Pancreas (tissue), 10 donors: ENCODE results near the gene PCK1. TPM values are rescaled to one million over a fixed set of nuclear protein-coding genes. Genes with fewer than 3 reads are reported as not detected.

ENCODE experiments used
- ATAC-seq, 4 donors: fragments of 200-7000 bp; cut with Tn5 transposase; one replicate each; pipeline versions ENCODE4 v1.8.0 to v1.9.1; 2020; ENCODE audit warnings: mild to moderate bottlenecking in 4 of 4, moderate library complexity in 4 of 4
- DNase-seq, 6 donors: peaks; one replicate each; pipeline ENCODE4 v3.0.0-alpha.2; 2020
- FAIRE-seq: peaks from 2 replicates; lab custom pipeline; 2012; peaks lifted over from hg19 to GRCh38; lab: Jason Lieb, UNC
- H3K27ac ChIP-seq, 4 donors: fragments of 200-600 bp; sonication (generic); 1 replicate in 3 of 4; 2 replicates in 1 of 4; pipeline versions ENCODE4 v1.5.0 to v1.8.0; 2020
- H3K27me3 ChIP-seq, 4 donors: fragments of 200-600 bp; one replicate each; pipeline ENCODE4 v1.8.0; 2021
- H3K36me3 ChIP-seq, 3 donors: fragments of 200-600 bp; sonication (generic) in 1 of 3; one replicate each; pipeline versions ENCODE4 v1.5.0 to v1.8.0; 2020 to 2021
- H3K4me1 ChIP-seq, 3 donors: fragments of 200-600 bp; one replicate each; pipeline ENCODE4 v1.8.0; 2021
- H3K4me3 ChIP-seq, 4 donors: fragments of 200-600 bp; sonication (generic) in 2 of 4; one replicate each; pipeline versions ENCODE4 v1.5.0 to v1.8.0; 2020 to 2021
- H3K9me3 ChIP-seq, 4 donors: fragments of 200-600 bp; one replicate each; pipeline ENCODE4 v1.8.0; 2021
- CTCF ChIP-seq, 4 donors: fragments of 200-600 bp; sonication (generic) in 3 of 4; IDR thresholded peaks; one replicate each; pipeline versions ENCODE4 v1.5.0 to v1.8.0; 2021; ENCODE audit warnings: antibody characterized with exemption in 4 of 4
- WGBS, 2 donors: extraction: QIAGEN DNeasy Blood & Tissue Kit; methylation state at CpG; one replicate each; pipeline ENCODE4 v1.1.7; 2013; 5-methylcytosine and 5-hydroxymethylcytosine counted together
- intact Hi-C, 3 donors: fragments of 100-400 bp; cut with DNase I; formaldehyde crosslinking; loops; one replicate each; pipeline versions ENCODE4 v1.11.1 to v1.14.2; 2022
- polyA plus RNA-seq, 2 donors: library from polyadenylated mRNA; stranded (reverse); fragments of 200-250 nt; gene quantifications; one replicate each; pipeline ENCODE4 v1.2.3, GENCODE V29; 2013
- total RNA-seq, 6 donors: library from RNA; stranded (reverse); fragmentation: NEBNext Ultra II Directional in 4 of 6; extraction: Animal tissue kit (Norgen Biotek cat#: 25700) in 4 of 6; gene quantifications; one replicate each; pipeline versions ENCODE4 v1.2.1 to v1.2.4, GENCODE V29; 2021 to 2023
- donor health status: healthy with polysubstance abuse.
- donor health status: DM: no; HTN: no; CAD: no; lungs with moderate emphysema.
- donor health status: DM: no; HTN: no; CAD: no.
- donor health status: control.
- donor health status: control.
- donor health status: Bipolar disorder and iron deficiency.
- donor health status: DM: yes; HTN: yes; CAD: no.
- donor health status: DM: no; HTN: no; CAD: no.
- donor health status: DM: no; HTN: no; CAD: no.
- donor health status: DM: yes; HTN: yes; CAD: no.

Gene PCK1
- total and polyA plus RNA-seq, 8 donors = 0.12 to 2.5 (median 0.47) TPM

GRCh38 chr20:57545927-57546662 lies 14.8 kb upstream of the PCK1 start:
- no peak for FAIRE-seq
- 74 to 84% methylated on average over 12 of the region's 12 CpGs for WGBS, 2 donors
- DNase-seq = no peak

GRCh38 chr20:57546956-57547649 lies 13.8 kb upstream of the PCK1 start:
- Histone ChIP-seq H3K27me3 (no peaks in the 10 kb centered on the region), H3K27ac (no peak overlapping the region), H3K36me3 (no peaks in the 10 kb centered on the region), H3K9me3 (no peaks in the 10 kb centered on the region), H3K4me3 (no peak overlapping the region), H3K4me1 (no peaks in the 10 kb centered on the region)
- 54 to 75% methylated on average over 8 of the region's 8 CpGs for WGBS, 2 donors
- ATAC-seq (peak in 2 of 4 donors; percentile 21 to 55), DNase-seq (no peak), FAIRE-seq (no peak)
- TF ChIP-seq CTCF (IDR thresholded peaks at IDR 0.05) = no peak
- intact Hi-C loops = no loop called here

More at GRCh38 chr20:57545927-57546662, 14.8 kb upstream of the PCK1 start:
- TF ChIP-seq CTCF (IDR thresholded peaks at IDR 0.05) = no peak
- Histone ChIP-seq H3K4me3 (no peak overlapping the region), H3K27ac (no peak overlapping the region), H3K9me3 (no peaks in the 10 kb centered on the region), H3K4me1 (no peaks in the 10 kb centered on the region), H3K27me3 (no peaks in the 10 kb centered on the region), H3K36me3 (no peaks in the 10 kb centered on the region)
- intact Hi-C loops = no loop called here
- ATAC-seq = no peak

- H3K27me3 ChIP-seq = no peaks in the 10 kb centered on the region
- H3K4me1 ChIP-seq = no peaks in the 10 kb centered on the region
- H3K27ac ChIP-seq = no peak overlapping the region
- no peak for TF ChIP-seq CTCF (IDR thresholded peaks at IDR 0.05)
- intact Hi-C loops = no loop called here
- ATAC-seq (no peak), FAIRE-seq (no peak), DNase-seq (peak in 3 of 6 donors; percentile 24 to 71 (median 48))
- no peak overlapping the region for H3K4me3 ChIP-seq
- H3K36me3 ChIP-seq = no peaks in the 10 kb centered on the region
- no peaks in the 10 kb centered on the region for H3K9me3 ChIP-seq
- 60 to 68% methylated on average over 21 of the region's 21 CpGs for WGBS, 2 donors
Measured at GRCh38 chr20:57548177-57549058, 12.5 kb upstream of the PCK1 start.

- intact Hi-C loops = no loop called here
- H3K4me1 ChIP-seq = no peaks in the 10 kb centered on the region
- H3K36me3 ChIP-seq = no peaks in the 10 kb centered on the region
- FAIRE-seq (no peak), ATAC-seq (no peak), DNase-seq (no peak)
- H3K27ac ChIP-seq = no peak overlapping the region
- H3K9me3 ChIP-seq = no peaks in the 10 kb centered on the region
- H3K27me3 ChIP-seq = no peaks in the 10 kb centered on the region
- WGBS, 2 donors = 82 to 86% methylated on average over 6 of the region's 6 CpGs
- TF ChIP-seq CTCF (IDR thresholded peaks at IDR 0.05) = no peak
- no peak overlapping the region for H3K4me3 ChIP-seq
Measured at GRCh38 chr20:57552471-57552870, 8.4 kb upstream of the PCK1 start.
